HEK293 (cell line): ENCODE measurements around the gene FAM83C.

Experiments used
- CTCF ChIA-PET: fragments of 350-600 bp; formaldehyde crosslinking; extraction: SDS; loops from one replicate; lab custom pipeline; 2021; ENCODE audit warnings: antibody characterized with exemption; lab: Yijun Ruan, JAX
- POLR2A ChIA-PET: fragments of 300-600 bp; formaldehyde crosslinking; extraction: SDS; loops from one replicate; lab custom pipeline; 2020; ENCODE audit warnings: antibody characterized with exemption, inconsistent platforms; lab: Yijun Ruan, JAX
- H3K27ac ChIP-seq: fragments of 200-500 bp; sonication (Bioruptor generic); 2 replicates; pipeline ENCODE4 v1.5.1; 2014; ENCODE audit warnings: low read depth, low read length, control low read depth, inconsistent platforms; ENCODE audit errors: extremely low read depth
- H3K36me3 ChIP-seq, 2 experiments: fragments of 200-500 bp in 1 of 2; sonication (Bioruptor generic) in 1 of 2; 1 replicate in 1 of 2; 2 replicates in 1 of 2; pipeline ENCODE4 v1.5.1; 2014 to 2017; ENCODE audit warnings: inconsistent platforms in 2 of 2, low read length in 2 of 2; ENCODE audit not compliant: control insufficient read depth in 2 of 2, insufficient read depth in 1 of 2
- H3K4me1 ChIP-seq: fragments of 200-500 bp; sonication (Bioruptor generic); 2 replicates; pipeline ENCODE4 v1.5.1; 2014; ENCODE audit warnings: mild to moderate bottlenecking, low read length, inconsistent platforms; ENCODE audit not compliant: control insufficient read depth, insufficient read depth
- H3K4me3 ChIP-seq: 2 replicates; pipeline ENCODE4 v1.5.1; 2011; ENCODE audit warnings: low read depth, mild to moderate bottlenecking, control low read depth, low read length, moderate library complexity
- H3K9me3 ChIP-seq: fragments of 200-500 bp; sonication (Bioruptor generic); 2 replicates; pipeline ENCODE4 v1.5.1; 2014; ENCODE audit warnings: low read depth, low read length, inconsistent platforms; ENCODE audit not compliant: control insufficient read depth, insufficient read depth
- ELK4 ChIP-seq: IDR thresholded peaks from 2 replicates; pipeline ENCODE4 v1.6.1; 2011; ENCODE audit warnings: mild to moderate bottlenecking, low read depth, low read length, borderline replicate concordance
- FEZF1 ChIP-seq: fragments of 450-650 bp; formaldehyde crosslinking; IDR thresholded peaks from 2 replicates; pipeline ENCODE4 v1.5.1; 2016; ENCODE audit warnings: missing biosample characterization, missing genetic modification characterization
- INSM2 ChIP-seq: fragments of 450-650 bp; formaldehyde crosslinking; IDR thresholded peaks from 2 replicates; pipeline ENCODE4 v1.5.1; 2016; ENCODE audit warnings: missing biosample characterization, missing genetic modification characterization
- SALL2 ChIP-seq: fragments of 450-650 bp; formaldehyde crosslinking; IDR thresholded peaks from 2 replicates; pipeline ENCODE4 v1.5.0; 2017; ENCODE audit warnings: missing biosample characterization, mild to moderate bottlenecking, missing genetic modification characterization, borderline replicate concordance
- ZFP41 ChIP-seq: fragments of 450-650 bp; formaldehyde crosslinking; IDR thresholded peaks from 2 replicates; pipeline ENCODE4 v1.5.1; 2016; ENCODE audit warnings: missing biosample characterization, missing genetic modification characterization, borderline replicate concordance
- ZNF248 ChIP-seq: fragments of 450-650 bp; formaldehyde crosslinking; IDR thresholded peaks from 2 replicates; pipeline ENCODE4 v1.5.1; 2017; ENCODE audit warnings: missing biosample characterization, missing genetic modification characterization
- ZNF26 ChIP-seq: fragments of 450-650 bp; formaldehyde crosslinking; IDR thresholded peaks from 2 replicates; pipeline ENCODE4 v1.5.1; 2016; ENCODE audit warnings: missing biosample characterization, missing genetic modification characterization
- ZNF274 ChIP-seq, 2 experiments: fragments of 200-500 bp in 1 of 2; fragments of 450-650 bp in 1 of 2; sonication (Bioruptor generic) in 1 of 2; formaldehyde crosslinking in 1 of 2; IDR thresholded peaks; 2 replicates each; pipeline versions ENCODE4 v1.5.1 to v1.6.1; 2014 to 2016; ENCODE audit warnings: borderline replicate concordance in 1 of 2, inconsistent platforms in 1 of 2, low read length in 1 of 2, missing biosample characterization in 1 of 2, missing genetic modification characterization in 1 of 2
- ZNF311 ChIP-seq: fragments of 450-650 bp; formaldehyde crosslinking; IDR thresholded peaks from 2 replicates; pipeline ENCODE4 v1.5.1; 2017; ENCODE audit warnings: missing biosample characterization, missing genetic modification characterization, borderline replicate concordance
- ZNF391 ChIP-seq: fragments of 450-650 bp; formaldehyde crosslinking; IDR thresholded peaks from 2 replicates; pipeline ENCODE4 v1.5.1; 2016; ENCODE audit warnings: low read depth, missing biosample characterization, missing genetic modification characterization, borderline replicate concordance
- ZNF394 ChIP-seq: fragments of 450-650 bp; formaldehyde crosslinking; IDR thresholded peaks from 2 replicates; pipeline ENCODE4 v1.5.1; 2016; ENCODE audit warnings: missing biosample characterization, missing genetic modification characterization, mild to moderate bottlenecking, moderate library complexity, borderline replicate concordance
- ZNF404 ChIP-seq: fragments of 450-650 bp; formaldehyde crosslinking; IDR thresholded peaks from 2 replicates; pipeline ENCODE4 v1.5.1; 2017; ENCODE audit warnings: missing biosample characterization, missing genetic modification characterization
- ZNF426 ChIP-seq: fragments of 450-650 bp; formaldehyde crosslinking; IDR thresholded peaks from 2 replicates; pipeline ENCODE4 v1.5.1; 2017; ENCODE audit warnings: missing biosample characterization, missing genetic modification characterization, mild to moderate bottlenecking, inconsistent platforms, moderate library complexity
- ZNF433 ChIP-seq: fragments of 450-650 bp; formaldehyde crosslinking; IDR thresholded peaks from 2 replicates; pipeline ENCODE4 v1.5.1; 2016; ENCODE audit warnings: missing biosample characterization, missing genetic modification characterization, low read depth
- ZNF48 ChIP-seq: fragments of 450-650 bp; formaldehyde crosslinking; IDR thresholded peaks from 2 replicates; pipeline ENCODE4 v1.5.1; 2016; ENCODE audit warnings: missing biosample characterization, missing genetic modification characterization
- ZNF518A ChIP-seq: fragments of 450-650 bp; formaldehyde crosslinking; conservative IDR thresholded peaks from 2 replicates; pipeline ENCODE4 v1.5.1; 2016; ENCODE audit warnings: low read depth, missing biosample characterization, missing genetic modification characterization
- ZNF555 ChIP-seq: fragments of 450-650 bp; formaldehyde crosslinking; conservative IDR thresholded peaks from 2 replicates; pipeline ENCODE4 v1.5.1; 2017; ENCODE audit warnings: missing biosample characterization, mild to moderate bottlenecking, missing genetic modification characterization, inconsistent platforms
- ZNF626 ChIP-seq: fragments of 450-650 bp; sonication (Bioruptor Pico); formaldehyde crosslinking; IDR thresholded peaks from 2 replicates; pipeline ENCODE4 v1.5.1; 2018; ENCODE audit warnings: missing biosample characterization, missing genetic modification characterization, inconsistent platforms
- ZNF677 ChIP-seq: fragments of 450-650 bp; IDR thresholded peaks from 2 replicates; pipeline ENCODE4 v1.5.0; 2018; ENCODE audit warnings: missing biosample characterization, mild to moderate bottlenecking, missing genetic modification characterization, moderate library complexity
- ZNF701 ChIP-seq: fragments of 450-650 bp; formaldehyde crosslinking; IDR thresholded peaks from 2 replicates; pipeline ENCODE4 v1.5.1; 2016; ENCODE audit warnings: missing biosample characterization, missing genetic modification characterization
- ZSCAN5A ChIP-seq: fragments of 450-650 bp; formaldehyde crosslinking; IDR thresholded peaks from 2 replicates; pipeline ENCODE4 v1.5.1; 2016; ENCODE audit warnings: missing biosample characterization, missing genetic modification characterization

FAM83C gene

GRCh38 chr20:35240083-35240810 lies 52.0 kb downstream of the FAM83C start:
- ChIA-PET POLR2A (interaction anchor here (0.5 kb wide), 1 partner anchor 11 kb away, joined by 3 read pairs; no protein-coding TSS in a partner anchor), CTCF (interaction anchor here (1.2 kb wide), 1 partner anchor 14 kb away, joined by 3 read pairs; no protein-coding TSS in a partner anchor)
- H3K9me3 ChIP-seq: no peaks in the 10 kb centered on the region
- no peak for TF ChIP-seq ZNF677 (tag by site-specific recombination)
- TF ChIP-seq ZSCAN5A (tag by site-specific recombination): no peak
- no peak for TF ChIP-seq ZNF394 (tag by site-specific recombination)
- no peak for TF ChIP-seq ZNF48
- no peak for TF ChIP-seq ZNF626
- no peak for TF ChIP-seq ZNF404 (tag by site-specific recombination)
- no peak for TF ChIP-seq ZNF274 (IDR thresholded peaks at IDR 0.05; ENCODE audit: low read length)
- TF ChIP-seq ZNF274 (tag by site-specific recombination; IDR thresholded peaks at IDR 0.05; ENCODE audit: borderline replicate concordance): no peak
- no peak for TF ChIP-seq ELK4
- no peak for TF ChIP-seq ZNF26
- no peak for TF ChIP-seq ZNF555 (tag by site-specific recombination)
- TF ChIP-seq ZFP41 (tag by site-specific recombination): no peak
- no peak for TF ChIP-seq FEZF1 (tag by site-specific recombination)
- TF ChIP-seq INSM2 (tag by site-specific recombination): no peak
- TF ChIP-seq, all 188 proteins: peak for 0
- Histone ChIP-seq H3K4me1 (no peaks in the 10 kb centered on the region), H3K36me3 (no peaks in the 10 kb centered on the region), H3K4me3 (no peak overlapping the region), H3K27ac (no peak overlapping the region)

- CTCF ChIA-PET: interaction anchor here (0.7 kb wide), 1 partner anchor 484 kb away, joined by 3 read pairs; no protein-coding TSS in a partner anchor
- no peaks in the 10 kb centered on the region for H3K9me3 ChIP-seq
- no peaks in the 10 kb centered on the region for H3K36me3 ChIP-seq
- no peak overlapping the region for H3K27ac ChIP-seq
- no peaks in the 10 kb centered on the region for H3K4me1 ChIP-seq
- POLR2A ChIA-PET: no interaction called here
- no peak overlapping the region for H3K4me3 ChIP-seq
- TF ChIP-seq ZNF555 (tag by site-specific recombination): no peak
- no peak for TF ChIP-seq ZNF701
- TF ChIP-seq ZNF426 (tag by site-specific recombination): no peak
- no peak for TF ChIP-seq ZNF391 (tag by site-specific recombination)
- no peak for TF ChIP-seq ZNF518A (tag by site-specific recombination)
- TF ChIP-seq ZNF311: no peak
- TF ChIP-seq ZNF248 (tag by site-specific recombination): no peak
- no peak for TF ChIP-seq SALL2 (tag by site-specific recombination)
- TF ChIP-seq FEZF1 (tag by site-specific recombination): no peak
- no peak for TF ChIP-seq ZNF433 (tag by site-specific recombination)
Observed at GRCh38 chr20:35238735-35239134, 53.5 kb downstream of the FAM83C start.
